HG02623 (cell line): Measurements from ENCODE around the gene NRIP2.
"Not testable (repeated sequence)": the region's sequence is repeated elsewhere in the genome, so short reads cannot be mapped to it uniquely, and the experiment has no call there.

ENCODE experiments used
- ATAC-seq: cut with Tn5 transposase; IDR thresholded peaks from one replicate; pipeline ENCODE4 v1.9.1; 2021; ENCODE audit warnings: moderate library complexity; ENCODE audit not compliant: unreplicated experiment

Gene NRIP2, protein sequence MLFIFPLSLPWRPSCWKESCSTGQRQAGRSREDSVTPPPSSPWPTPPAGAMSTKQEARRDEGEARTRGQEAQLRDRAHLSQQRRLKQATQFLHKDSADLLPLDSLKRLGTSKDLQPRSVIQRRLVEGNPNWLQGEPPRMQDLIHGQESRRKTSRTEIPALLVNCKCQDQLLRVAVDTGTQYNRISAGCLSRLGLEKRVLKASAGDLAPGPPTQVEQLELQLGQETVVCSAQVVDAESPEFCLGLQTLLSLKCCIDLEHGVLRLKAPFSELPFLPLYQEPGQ

DNA sequence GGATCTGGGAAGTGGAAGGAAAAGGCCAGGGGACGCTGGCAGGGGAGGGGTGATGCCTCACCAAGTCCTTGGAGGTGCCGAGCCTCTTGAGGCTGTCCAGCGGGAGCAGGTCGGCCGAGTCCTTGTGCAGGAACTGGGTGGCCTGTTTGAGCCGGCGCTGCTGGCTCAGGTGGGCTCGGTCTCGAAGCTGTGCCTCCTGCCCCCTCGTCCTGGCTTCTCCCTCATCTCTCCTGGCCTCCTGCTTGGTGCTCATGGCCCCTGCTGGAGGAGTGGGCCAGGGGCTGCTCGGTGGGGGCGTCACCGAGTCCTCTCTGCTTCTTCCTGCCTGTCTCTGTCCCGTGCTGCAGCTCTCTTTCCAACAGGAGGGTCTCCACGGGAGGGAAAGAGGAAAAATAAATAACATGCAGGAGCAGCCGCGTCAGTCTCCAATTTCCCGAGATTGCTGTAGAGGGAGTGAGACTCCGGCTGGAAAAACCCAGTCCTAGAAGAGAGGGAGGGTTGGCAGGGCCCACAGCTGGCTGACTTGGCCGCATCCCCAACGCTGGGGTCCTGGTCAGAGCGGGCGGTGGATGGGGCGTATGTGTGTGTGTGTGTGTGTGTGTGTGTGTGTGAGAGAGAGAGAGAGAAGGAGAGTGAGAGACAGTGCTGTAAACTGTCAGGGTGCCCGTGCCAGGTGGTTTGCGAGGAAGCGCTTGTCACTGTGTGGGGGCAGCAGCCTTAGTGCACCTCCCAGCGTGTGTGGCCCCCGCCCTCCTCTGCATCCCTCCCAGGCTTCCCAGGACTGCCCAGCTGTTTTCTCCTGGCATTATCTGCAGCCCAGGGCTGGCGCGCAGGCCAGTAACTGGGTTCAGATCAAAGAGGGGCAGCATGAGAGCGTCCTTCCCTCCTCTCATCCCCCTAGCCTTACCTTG, at the start of gene NRIP2:
TSS of gene NRIP2 (minus strand) at position 455 of the 911 bp plus-strand sequence. CDS start at position 403, 52 bp downstream.
- ATAC-seq, result no peak

DNA sequence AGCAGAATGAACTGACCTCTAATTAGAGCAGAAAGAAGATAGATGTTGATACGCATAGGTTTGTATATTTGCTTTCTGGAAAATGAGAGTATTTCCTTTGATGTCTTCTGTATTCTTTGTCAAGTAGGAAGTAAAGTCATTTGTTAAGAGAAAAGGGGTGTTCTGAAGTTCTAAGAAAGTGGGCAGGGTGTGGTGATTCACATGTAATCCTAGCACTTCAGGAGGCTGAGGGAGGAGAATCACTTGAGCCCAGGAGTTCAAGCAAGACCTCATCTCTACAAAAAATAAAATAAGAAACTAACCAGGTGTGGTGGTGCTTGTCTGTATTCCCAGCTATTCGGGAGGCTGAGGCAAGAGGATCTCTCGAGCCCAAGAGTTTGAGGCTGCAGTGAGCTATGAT, 45.0 kb upstream of the NRIP2 start:
- no peak for ATAC-seq

DNA sequence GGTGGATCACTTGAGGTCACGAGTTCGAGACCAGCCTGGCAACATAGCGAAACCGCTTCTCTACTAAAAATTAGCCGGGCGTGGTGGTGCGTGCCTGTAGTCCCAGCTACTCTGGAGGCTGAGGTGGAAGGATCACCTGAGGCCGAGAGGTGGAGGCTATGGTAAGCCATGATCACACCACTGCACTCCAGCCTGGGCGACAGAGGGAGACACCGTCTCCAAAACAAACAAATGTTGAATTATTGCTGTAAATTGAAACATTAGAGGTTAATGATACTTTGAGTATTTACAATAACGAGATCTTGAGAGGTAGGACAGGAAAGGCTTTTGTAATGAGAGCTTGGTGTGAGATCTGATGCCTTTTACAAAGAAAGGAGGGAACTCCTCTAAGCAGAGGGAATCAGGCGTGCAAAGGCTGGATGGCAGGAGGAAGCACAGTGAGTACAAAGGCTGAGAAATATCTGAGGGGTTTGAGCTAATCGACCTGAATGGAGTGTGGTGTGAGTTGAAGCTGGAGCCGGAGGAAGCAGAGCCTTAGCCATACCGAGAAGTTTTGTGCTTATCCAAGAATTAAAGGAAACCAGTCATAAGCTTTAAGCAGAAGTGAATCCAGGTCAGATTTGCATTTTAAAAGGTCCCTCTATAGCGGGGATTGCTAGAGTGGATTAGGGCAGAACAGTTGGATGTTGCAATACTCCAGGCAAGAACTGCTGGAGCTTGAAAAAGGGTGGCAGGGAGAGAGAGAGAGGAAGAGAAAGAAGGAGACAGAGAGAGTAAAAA, 43.3 kb upstream of the NRIP2 start:
- no peak for ATAC-seq

DNA sequence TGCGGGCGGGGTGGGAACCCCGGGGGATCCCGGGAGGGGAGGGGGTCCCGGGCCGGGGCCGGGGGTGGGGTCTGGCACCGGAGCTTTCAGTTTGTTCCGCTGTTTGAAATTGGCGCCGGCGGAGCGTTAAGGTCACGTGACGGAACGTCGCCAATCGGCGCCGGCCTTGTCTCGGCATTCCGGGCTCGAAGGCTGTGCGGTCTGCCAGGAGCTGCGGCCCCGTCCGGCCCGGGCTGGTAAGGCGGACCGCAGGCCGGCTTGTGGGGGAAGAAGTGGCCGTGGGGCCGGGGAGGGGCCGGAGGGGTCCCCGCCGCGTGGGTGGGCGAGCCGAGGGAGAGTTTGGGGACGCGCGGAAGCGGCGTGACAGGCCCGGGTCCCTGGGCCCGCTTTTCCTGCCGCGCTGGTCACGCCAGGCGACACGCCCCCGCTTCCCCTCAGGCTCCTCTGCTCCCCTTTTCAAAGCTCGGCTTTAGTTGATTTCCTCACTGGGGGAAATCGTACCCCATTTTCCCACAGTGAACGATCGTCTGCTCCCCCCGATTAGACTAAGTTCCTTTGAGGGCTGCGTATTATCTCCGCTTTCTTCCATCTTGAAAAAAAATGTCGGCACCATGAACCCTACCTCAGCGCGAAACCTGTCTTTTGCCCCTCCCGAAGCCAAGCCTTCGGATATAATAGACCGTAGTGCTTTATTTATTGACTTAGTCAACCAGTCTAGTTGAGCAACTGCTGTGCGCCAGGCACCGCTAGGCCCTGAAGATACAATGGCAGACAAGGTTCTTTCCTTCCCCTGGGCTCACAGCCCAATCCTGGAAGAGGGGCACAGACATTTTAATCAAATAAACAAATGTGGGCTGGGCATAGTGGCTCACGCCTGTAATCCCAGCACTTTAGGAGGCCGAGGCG, 42.5 kb upstream of the NRIP2 start, which contains the start of the genes FOXM1 and RHNO1:
TSS of gene FOXM1 (minus strand) at position 128 of the 906 bp plus-strand sequence. CDS start 2,696 bp downstream, outside the sequence.
TSS of gene RHNO1 (plus strand) at position 177 of the 906 bp plus-strand sequence. CDS start 8,144 bp downstream, outside the sequence.
- ATAC-seq, result peak; percentile 81

DNA sequence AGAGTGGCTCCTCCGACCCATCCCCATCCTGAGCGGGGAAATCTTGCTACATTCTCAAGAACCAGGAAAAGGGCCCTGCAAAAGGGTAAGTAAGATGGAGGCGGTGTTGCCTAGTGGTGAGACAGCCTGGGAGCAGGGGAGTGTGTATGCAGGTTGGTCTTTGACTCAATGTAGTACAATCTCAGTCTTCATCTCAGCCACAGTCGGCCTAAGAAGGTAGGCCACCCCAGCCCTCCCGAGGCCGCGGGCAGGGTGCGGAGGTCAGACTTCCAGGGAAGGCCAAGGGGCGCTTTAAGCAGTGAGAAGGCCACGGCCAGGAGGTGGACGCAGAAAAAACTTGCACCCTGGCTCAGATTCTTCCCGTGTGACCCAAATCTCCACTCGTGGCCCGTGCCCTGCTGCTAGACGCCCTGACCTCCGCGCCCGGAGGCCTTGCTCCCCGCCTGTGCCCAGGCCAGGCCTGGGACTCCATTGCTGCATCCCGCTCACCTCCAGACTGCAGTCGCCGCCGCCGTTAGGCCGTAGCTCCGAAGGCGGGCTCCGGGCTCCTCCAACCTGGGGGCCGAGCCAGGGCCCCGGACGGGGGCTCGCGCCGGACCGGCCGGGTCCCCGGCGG, 41.7 kb upstream of the NRIP2 start:
- ATAC-seq, result peak; percentile 37

DNA sequence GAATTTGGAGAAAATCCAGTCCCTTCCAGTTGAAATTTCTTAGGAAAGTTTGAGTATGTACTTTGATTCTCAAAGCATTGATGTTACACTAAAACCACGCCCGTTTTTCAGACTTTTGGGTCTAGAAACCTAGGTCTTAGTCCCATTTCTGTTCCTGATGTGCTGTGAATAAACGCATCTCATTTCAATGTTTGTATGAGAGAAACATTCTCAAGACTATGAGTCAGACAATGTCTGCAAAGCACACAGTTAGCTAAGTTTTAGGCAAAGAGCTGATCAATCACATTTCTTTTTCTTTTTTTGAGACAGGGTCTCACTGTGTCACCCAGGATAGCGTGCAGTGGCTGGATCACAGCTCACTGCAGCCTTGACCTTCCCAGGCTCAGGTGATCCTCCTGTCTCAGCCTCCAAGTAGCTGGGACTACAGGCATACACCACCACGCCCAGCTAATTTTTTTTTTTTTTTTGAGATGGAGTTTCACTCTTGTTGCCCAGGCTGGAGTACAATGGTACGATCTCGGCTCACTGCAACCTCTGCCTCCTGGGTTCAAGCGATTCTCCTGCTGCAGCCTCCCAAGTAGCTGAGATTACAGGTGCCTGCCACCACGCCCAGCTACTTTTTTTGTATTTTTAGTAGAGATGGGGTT, 34.3 kb upstream of the NRIP2 start:
- not testable (repeated sequence) for ATAC-seq

DNA sequence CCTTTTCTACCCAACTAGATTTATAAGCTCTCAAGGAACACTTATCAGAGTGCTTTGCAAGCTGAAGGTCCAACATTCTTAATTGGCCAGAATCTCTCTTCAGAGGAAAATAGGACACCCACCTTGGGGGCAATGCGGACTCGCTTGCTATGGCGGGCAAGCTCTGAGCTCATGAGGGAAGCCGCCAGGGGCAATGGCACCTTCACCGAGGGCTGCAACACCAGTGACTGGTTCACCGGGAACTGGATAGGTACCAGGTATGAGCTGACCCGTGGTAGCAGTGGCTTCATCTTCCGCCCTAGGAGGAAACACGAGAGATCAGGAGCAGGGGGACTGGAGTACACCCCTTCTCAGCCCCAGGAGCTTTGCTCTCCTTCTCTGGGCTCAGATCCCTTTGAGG, 29.4 kb upstream of the NRIP2 start:
- ATAC-seq, result no peak

DNA sequence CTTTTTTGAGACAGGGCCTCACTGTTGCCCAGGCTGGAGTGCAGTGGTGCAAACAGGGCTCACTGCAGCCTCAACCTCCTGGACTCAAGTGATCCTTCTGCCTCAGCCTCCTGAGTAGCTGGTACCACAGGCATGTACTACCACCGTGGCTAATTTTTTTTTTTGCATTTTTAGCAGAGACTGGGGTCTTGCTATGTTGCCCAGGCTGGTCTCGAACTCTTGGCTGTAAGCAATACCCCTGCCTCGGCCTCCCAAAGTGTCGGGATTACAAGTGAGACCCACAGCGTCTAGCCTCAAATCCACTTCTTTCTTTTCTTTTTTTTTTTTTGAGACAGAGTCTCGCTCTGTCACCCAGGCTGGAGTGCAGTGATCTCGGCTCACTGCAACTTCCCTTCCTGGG, 28.6 kb upstream of the NRIP2 start:
- not testable (repeated sequence) for ATAC-seq

DNA sequence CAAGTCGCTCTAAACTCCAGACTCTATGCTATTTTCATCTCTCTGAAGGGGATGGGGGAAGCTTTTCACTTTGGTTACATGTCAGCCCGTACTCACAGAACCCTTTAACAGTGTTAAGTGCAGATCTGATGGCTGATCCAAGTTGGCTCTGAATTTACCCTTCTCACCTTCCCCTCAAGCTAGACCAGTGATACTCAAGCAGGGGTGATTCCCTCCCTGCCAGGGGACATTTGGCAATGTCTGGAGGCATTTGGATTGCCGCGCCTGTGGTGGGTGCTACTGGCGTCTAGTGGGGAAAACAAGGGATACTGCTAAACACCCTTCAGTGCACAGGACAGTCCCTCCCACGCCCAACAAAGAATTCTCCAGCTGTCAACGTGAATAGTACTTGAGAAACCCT, 28.0 kb upstream of the NRIP2 start:
- ATAC-seq, result no peak

DNA sequence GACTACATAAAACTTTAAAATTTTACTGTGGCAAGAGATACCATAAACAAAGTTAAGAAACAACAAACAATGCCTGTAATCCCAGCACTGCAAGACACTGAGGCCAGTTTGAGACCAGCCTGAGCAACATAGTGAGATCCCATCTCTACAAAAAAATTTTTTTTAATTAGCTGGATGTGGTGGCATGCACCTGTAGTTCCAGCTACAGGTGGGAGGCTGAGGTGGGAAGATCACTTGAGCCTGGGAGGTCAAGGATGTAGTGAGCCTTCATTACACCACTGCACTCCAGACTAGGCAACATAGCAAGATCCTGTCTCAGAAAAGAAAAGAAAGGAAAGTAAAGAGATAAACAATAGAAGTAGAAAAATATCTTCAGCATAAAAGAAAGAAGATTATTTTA, 25.3 kb upstream of the NRIP2 start:
- no peak for ATAC-seq

DNA sequence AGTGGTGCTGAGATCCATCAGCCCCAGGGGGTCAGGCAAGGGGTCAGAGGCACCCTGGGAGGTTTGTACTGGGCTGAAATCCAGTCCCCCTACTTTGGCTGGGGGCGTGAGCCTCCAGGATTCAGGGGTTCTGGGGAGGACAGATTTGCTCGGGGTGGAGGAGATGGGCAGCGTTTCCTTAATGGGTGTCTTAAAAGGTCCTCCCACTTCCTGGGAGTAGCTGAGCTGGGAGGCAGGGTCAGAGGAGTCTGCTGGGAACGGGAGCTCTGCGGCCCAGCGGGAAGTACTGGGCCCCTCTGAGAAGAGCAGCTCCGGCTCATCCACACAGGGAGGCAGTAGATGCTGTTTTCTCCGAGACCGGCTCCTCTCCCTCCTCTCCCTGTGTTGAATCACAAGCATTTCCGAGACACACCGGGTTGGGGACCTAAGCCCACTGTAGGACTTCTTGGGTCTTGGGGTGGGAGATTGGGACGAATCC, 24.1 kb upstream of the NRIP2 start:
- ATAC-seq, result no peak

DNA sequence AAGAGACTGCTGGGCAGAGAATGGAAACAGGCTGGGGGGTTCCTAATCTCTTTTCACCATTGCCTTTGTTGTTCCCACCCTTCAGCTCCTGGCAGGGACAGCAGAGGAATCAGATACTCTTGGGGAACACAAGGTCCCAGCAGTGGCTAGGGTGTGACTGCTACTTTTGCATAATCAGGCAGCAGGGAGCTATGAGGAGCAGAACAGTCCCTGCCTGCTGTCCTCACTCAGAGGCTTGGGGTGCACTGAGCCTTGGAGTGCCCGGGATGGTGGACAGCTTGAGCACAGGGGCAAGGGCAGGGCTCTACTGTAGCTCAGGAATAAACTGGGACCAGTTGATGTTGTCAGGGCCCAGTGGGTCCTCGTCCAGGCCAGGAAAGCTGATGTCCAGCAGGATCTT, 23.5 kb upstream of the NRIP2 start:
- no peak for ATAC-seq

DNA sequence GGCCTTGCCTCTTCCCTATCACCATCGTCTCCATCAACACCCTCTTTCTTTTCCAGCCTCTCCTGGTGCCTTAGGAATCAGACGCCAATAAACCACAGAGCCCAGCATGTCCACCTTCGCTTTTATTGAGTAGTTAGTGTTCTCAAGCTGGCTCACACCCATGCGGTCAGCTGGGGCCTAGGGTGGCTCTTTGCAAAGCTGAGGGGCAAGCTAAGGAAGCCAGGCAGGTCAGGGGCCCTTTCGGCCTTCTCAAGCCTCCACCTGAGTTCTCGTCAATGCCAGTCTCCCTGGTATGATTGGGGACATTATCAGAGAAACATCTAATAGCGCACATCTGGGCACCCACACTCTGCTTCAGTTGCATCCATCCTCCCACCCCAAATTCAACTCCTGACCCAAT, 22.7 kb upstream of the NRIP2 start:
- no peak for ATAC-seq

DNA sequence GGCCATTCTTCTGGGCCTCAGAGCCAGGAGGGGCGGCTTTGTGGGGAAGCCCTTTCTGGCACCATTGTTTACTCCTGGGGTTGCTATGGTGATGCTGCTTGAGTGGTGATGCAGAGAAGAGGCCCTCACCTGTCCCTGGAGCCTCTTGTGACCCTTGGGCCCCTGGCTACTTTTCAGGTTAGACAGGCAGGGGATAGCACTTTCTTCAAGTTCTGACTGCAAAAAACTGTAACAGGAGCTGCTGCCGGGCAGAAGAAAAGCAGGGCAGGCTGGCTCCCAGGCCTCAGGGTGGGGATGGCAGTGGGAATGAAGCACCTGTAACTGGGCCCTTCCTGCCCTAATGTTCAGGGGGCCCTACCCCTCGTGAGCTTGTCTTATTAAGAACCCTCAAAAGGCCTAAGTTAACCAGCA, 22.2 kb upstream of the NRIP2 start, which contains the start of gene TEX52:
TSS of gene TEX52 (minus strand) at position 19 of the 411 bp plus-strand sequence. CDS start at position 6, 13 bp downstream.
- ATAC-seq, result no peak

DNA sequence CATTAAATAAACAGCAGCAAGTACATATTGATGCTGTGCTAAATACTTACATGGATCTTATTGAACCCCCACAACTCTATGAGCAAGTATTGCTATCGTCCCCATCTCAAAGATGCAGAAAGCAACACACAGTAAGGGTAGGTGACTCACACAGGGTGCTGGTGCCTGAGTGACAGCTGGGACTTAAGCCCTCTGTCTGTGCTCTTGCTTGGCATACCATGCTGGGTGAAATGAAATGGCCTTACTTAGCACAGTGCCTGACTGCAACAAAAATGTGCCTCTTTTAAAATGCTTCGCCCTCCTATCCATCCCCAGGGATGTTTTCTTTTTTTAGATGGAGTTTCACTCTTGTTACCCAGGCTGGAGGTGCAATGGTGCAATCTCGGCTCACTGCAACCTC, 21.2 kb upstream of the NRIP2 start:
- no peak for ATAC-seq

DNA sequence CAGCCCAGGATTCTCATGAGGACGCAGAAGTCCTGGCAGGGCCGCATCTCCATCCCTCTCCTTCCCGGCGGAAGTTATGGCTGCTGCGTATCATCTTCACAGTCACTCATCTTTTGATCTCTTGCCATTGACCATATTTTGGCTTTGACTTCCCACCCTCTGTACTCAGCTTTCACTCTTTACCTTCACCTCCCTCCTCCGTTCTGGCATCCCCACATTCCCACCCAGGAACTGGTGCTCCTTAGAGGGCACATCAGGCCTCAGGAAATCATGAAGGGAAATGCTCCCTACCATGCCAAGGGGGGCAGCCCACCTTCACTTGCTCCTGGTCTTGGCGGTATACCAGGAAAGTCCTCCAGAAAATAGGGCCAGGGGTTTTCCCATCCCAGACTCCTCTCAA, 20.7 kb upstream of the NRIP2 start:
- no peak for ATAC-seq

DNA sequence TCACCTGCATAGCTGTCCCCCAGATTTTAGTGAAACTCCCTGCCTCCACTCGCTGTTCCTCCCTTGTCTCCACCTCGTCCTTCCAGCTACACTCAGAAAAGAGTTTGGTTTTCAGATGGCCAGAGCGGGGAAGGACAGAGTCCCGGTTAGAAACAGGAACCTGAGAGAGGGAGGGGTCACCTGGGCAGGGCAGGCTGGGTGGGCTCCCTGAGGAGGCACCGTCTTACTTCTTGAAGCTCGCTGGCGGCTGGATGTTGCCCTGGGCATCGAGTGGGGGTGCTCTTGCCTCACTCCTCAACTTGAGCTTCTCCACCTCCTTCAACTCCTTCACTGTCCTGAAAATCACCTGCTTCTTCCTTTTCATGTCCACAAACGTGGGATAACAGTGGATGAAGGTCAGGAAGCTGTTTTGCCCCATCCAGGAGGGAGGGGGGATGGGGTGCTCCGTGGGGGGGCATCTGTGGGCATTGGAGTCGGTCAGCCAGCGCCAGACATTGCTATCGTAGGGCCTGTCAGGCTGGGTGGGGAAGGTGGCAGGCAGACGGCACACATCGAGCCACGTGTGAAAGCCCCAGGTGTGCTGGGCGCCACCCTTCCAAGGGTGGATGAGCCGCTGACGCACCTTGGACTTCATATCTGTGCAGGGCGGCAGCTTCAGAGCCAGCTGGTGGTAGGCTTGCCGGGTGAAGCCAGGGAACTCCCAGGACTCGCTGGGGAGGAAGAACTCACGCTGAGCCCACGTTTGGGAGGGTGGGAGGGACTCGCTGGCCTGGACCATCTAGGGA, 20.0 kb upstream of the NRIP2 start:
- no peak for ATAC-seq

DNA sequence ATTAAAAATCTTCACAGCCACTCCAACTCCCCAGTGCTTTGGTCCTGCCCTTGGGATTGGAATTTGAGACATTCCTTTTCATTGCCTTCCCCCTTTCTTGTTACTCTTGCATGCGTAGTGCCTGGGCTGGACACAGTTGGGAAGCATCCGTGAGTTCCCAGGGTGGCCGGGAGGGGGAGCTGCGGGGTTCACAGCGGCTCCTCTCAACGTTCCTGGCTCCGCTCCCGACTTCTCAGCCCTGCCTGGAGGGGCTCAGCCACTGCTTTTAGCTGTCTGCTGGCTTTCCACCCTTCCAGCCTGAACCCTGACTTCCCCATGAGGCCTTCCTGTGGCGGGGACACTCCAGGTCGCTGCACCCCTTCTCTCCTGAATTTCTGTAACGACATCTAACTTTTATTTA, 18.8 kb upstream of the NRIP2 start:
- no peak for ATAC-seq
